Measurements from ENCODE around the gene ZNF805.

DNA sequence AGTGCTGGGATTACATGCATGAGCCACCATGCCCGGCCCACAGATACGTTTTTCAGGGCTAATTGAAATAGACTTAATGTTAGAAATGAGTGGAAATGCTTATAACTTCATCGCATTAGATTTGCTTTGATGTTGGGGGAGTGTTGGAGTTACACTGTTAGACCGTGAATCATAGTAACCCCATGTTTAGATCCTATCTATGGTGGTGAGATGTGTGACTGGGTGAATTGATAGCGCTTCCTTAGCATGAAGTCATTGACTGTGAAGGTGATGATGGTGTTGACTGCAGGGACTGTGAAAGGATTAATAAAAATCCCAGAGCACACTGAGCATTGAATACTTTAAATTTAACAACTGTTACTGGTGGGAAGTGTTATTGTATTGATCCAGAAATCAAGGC, 47.4 kb upstream of the ZNF805 start:
- TF ChIP-seq, protein P1, sequence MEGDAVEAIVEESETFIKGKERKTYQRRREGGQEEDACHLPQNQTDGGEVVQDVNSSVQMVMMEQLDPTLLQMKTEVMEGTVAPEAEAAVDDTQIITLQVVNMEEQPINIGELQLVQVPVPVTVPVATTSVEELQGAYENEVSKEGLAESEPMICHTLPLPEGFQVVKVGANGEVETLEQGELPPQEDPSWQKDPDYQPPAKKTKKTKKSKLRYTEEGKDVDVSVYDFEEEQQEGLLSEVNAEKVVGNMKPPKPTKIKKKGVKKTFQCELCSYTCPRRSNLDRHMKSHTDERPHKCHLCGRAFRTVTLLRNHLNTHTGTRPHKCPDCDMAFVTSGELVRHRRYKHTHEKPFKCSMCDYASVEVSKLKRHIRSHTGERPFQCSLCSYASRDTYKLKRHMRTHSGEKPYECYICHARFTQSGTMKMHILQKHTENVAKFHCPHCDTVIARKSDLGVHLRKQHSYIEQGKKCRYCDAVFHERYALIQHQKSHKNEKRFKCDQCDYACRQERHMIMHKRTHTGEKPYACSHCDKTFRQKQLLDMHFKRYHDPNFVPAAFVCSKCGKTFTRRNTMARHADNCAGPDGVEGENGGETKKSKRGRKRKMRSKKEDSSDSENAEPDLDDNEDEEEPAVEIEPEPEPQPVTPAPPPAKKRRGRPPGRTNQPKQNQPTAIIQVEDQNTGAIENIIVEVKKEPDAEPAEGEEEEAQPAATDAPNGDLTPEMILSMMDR (IDR thresholded peaks at IDR 0.05), result no peak
- TF ChIP-seq POLR2A (IDR thresholded peaks at IDR 0.05), result no peak
